Activated CD4-positive, alpha-beta T cell treated with anti-CD3 and anti-CD28 coated beads, Interleukin-2, amount 50 U/mL, for 48 hours (primary cell): ENCODE measurements around the gene HEPACAM2.
A peak's percentile ranks its signal among the peaks of the same experiment; 100 is the strongest.

ENCODE experiments used
- DNase-seq, 2 experiments: peaks; one replicate each; pipeline ENCODE4 v3.0.0-alpha.2; 2020

HEPACAM2 gene

GRCh38 chr7:93226310-93226709 lies at the start of gene HEPACAM2:
Gene HEPACAM2 (minus strand): TSS chr7:93226469.
- DNase-seq = no peak

- no peak for DNase-seq
Measured at GRCh38 chr7:93265220-93265619, 39.0 kb upstream of the HEPACAM2 start.

- DNase-seq = no peak
Measured at GRCh38 chr7:93262535-93262934, 36.3 kb upstream of the HEPACAM2 start.

GRCh38 chr7:93258661-93259060 lies 32.4 kb upstream of the HEPACAM2 start:
- no peak for DNase-seq

DNA sequence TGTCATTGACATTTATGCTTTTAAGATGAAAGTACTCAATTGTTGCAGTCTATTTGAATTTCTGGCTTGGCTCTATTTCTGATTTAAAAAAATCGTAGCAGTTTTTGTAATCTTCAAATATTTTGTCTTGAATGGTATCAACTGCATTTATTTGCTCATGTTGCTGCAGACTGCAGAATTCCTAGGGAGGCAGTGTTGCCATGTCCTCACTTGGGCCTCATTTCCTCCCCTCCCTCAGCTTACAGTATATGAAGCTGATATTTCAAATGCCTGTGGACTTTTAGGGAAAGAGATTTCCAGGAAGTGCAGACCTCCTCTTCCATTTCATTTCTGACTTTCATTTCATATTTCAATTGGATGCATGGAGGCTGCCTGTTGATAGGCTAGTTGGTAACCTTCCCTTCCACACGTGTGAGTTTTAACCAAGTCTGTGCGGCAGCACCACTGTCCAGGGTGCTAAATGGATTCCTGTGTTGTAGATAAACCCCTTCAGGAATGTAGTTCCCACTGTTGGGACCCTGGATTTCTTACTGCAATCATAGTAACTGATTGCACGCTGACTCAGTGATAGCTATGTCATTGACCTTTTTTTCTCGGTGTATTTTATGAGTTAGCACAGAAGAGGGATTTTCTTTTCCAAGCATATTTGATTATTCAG lies 23.4 kb upstream of the HEPACAM2 start:
- no peak for DNase-seq

GRCh38 chr7:93245525-93246432 lies 19.5 kb upstream of the HEPACAM2 start:
- no peak for DNase-seq

GRCh38 chr7:93242106-93242505 lies 15.8 kb upstream of the HEPACAM2 start:
- DNase-seq = no peak

DNA sequence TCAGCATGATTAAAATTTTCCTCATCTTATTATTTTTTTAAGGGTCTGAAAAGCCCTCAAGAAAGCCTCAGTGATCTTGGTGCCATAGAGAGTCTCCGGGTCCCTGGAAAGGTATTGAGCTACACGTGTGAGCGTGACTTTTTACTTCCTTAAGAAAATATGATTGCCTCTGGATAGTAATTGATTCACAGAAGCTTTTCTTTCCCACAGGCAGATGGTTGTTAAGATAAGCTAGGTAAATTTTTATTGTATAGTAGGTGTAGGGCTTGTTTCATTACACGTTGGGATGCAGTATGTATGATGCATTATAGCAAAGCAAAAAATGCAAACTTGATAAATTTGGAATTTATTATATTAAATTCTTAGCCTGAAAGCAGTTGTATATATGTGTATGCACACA lies 13.6 kb upstream of the HEPACAM2 start:
- DNase-seq = no peak

- DNase-seq = no peak
Measured at GRCh38 chr7:93238748-93239147, 12.5 kb upstream of the HEPACAM2 start.

GRCh38 chr7:93238131-93238530 lies 11.9 kb upstream of the HEPACAM2 start:
- no peak for DNase-seq

DNA sequence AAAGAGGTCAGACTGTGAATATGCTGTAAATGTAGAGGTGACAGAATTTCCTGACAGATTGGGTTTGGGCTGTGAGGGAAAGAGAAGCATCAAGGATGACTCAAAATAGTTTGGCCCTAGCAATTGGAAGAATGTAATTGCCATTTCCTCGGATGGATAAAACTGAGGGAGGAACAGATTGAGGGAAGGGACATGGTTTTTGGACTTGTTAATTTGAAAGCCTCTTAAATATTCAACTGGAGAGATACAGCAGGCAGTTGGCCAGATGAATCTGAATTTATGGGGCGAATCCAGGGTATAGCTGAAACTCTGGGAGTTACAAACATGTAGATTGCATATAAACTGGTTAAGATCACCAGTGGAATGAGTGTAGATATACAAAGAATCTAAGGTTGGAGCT lies 9.3 kb upstream of the HEPACAM2 start:
- no peak for DNase-seq

GRCh38 chr7:93232673-93233018 lies 6.4 kb upstream of the HEPACAM2 start:
- no peak for DNase-seq

GRCh38 chr7:93231799-93232672 lies 5.8 kb upstream of the HEPACAM2 start, which contains the start of gene VPS50:
Gene VPS50 (plus strand): TSS chr7:93232366. CDS start chr7:93232468, 102 bp downstream.
- peak; percentile 83 to 90 for DNase-seq

GRCh38 chr7:93231259-93231658 lies 5.0 kb upstream of the HEPACAM2 start:
- no peak for DNase-seq

DNA sequence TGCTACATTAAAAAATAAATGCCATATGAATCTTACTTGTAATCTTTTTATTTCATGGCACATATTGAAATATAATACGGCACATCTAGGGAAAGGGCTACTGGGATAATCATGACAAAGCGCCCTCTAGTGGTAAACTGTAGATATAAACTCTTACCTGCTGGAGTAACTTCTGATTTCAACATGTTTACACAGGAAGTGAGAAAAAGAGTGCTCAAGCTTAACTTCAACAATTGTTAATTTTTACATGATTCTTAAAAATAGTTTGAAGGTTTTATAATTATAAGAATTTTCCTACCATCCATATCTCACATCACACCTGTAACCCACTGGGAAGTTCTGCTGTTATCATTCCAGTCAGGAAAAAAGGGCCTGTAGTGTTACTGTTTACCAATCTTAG lies 2.0 kb upstream of the HEPACAM2 start:
- DNase-seq = no peak

DNA sequence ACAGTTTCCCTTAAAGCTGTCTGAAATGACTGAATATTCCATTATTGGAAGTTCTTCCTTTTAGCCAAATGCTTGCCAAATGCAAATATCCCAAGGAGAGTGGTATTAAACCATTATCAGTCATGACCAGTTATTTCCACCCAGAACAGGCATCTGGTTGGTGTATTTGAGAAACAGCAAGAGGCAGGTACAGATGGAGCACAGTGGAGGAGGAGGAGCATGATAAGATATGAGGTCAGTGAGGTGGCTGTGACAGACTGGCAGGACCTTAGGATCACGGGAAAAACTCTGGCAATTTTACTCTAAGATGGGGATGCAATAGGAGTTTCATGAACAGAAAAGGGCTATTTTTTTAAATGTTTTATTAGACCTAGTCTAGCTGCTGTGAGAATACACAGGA lies 6.4 kb downstream of the HEPACAM2 start:
- no peak for DNase-seq

DNA sequence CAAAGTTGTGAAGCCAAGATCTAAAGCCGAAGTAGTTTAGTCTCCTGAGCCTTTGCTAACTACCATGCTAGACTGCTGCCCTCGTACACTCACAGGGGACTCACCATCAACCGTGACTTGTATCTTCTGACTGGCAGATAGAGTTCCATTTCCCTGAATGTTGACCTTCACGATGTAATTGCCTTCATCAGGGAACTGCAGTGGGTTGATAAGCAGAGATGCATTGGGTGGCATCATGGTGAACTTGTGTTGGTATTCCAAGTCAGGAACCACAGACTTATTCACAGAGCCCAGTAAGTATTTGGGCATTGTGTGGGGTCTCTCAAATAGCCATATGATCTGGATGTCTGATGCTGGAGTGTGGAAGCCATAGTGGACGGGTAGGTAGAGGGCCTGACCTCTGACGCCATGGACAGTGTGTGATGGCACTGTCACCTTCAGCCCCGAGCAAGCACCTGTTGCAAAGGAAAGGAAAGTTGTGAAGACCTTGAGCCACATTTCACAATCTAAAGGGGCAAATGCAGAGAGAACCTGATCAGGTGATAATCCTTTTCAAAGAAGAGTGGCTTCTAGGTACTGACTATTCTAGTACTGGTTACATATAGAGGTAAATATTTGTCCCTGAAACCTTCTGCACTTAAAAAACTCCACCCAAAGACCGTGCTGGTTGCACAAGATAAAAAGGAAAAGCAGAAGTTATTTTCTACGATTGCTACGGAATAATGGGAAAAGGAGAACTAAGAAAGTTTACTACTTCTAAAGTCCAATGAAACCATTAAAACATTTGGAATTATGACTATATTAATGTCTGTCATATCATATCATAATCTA lies 7.1 kb downstream of the HEPACAM2 start:
- no peak for DNase-seq

DNA sequence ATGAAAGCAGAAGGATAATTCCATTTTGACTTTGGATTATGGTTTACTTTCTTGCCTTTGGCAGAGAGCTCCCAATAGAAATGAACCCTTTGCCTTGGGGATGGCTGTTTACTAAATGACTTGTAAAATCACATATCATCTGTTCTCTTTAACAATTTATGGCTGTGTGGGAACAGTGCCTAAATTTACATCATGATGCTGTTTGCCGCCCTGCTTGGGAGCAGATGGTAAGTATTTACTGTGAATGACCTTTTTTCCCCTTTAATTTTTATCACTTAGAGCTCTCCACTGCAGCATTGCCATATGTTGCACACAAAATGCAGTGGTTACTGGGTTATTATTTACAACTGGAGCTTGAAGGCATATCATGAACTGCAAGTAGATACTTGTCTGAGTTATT lies 13.4 kb downstream of the HEPACAM2 start:
- DNase-seq = no peak

- no peak for DNase-seq
Measured at GRCh38 chr7:93211228-93211818, 14.9 kb downstream of the HEPACAM2 start.

GRCh38 chr7:93205046-93205445 lies 21.2 kb downstream of the HEPACAM2 start:
- DNase-seq = no peak

- DNase-seq = no peak
Measured at GRCh38 chr7:93203496-93203895, 22.8 kb downstream of the HEPACAM2 start.
